NCI-H2107 (cell line): Measurements from ENCODE around the gene ANKRD2.
"Not testable (repeated sequence)": the region's sequence is repeated elsewhere in the genome, so short reads cannot be mapped to it uniquely, and the experiment has no call there.

ENCODE experiments used
- DNase-seq: peaks from one replicate; lab custom pipeline; 2025; lab: John Stamatoyannopoulos, UW

The ANKRD2 gene, protein sequence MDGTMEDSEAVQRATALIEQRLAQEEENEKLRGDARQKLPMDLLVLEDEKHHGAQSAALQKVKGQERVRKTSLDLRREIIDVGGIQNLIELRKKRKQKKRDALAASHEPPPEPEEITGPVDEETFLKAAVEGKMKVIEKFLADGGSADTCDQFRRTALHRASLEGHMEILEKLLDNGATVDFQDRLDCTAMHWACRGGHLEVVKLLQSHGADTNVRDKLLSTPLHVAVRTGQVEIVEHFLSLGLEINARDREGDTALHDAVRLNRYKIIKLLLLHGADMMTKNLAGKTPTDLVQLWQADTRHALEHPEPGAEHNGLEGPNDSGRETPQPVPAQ

DNA sequence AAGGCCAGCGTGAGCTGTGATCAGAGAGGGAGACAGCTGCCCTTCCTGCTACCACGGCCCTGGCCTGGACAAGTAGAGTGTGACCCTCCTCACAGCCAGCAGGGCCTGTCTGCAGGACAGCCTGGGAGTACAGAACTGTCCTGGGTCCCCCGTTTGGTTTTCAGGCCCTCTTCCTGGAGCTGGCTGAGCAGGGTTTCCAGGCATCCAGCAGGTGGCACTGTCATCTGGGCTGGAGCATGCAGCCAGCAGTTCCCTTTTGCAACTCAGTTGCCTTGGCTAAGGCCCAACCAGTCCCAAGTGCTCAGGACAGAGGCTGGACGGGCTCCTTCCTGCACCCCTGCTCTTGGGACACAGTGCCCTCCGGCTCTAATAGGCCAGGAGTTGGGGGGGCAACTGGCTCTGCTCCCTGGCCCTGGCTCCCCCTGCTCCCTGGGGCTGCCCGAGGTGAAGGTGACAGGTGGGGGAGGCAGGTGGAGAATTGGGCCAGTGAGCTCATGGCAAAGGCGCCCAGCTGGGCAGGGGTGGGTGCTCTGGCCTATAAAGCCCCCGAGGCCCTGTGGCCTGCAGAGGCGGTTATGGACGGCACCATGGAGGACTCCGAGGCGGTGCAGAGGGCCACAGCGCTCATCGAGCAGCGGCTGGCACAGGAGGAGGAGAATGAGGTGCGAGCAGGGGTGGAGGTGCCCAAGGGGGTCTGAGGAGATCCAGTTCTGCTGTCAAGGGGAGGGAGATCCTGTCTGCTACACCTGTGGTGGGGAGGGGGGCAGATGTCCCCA is at the start of gene ANKRD2:
Gene ANKRD2, plus strand, starts transcription at position 566 of the 776 bp plus-strand sequence. Its CDS starts 10 bp downstream, at position 576.
- DNase-seq = no peak

DNA sequence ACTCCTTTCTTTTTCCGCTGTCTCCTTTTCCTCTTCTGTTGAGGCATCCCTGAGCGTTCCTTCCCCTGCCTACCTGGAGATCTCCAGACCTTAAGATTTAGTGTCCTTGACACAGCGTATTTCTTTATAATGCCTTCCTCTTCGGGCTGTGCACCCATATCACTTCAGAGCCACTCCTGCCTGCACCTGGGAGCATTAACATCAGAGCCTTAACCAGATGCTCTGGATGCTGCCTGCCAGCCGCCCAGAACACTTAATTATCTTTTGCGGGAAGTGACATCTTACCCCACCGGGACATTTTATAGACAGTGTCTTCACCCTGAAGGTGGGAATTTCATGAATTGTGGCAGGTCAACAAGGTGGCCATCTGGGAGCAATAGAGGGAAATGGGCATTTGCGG is 49.6 kb upstream of the ANKRD2 start:
- DNase-seq = no peak

DNA sequence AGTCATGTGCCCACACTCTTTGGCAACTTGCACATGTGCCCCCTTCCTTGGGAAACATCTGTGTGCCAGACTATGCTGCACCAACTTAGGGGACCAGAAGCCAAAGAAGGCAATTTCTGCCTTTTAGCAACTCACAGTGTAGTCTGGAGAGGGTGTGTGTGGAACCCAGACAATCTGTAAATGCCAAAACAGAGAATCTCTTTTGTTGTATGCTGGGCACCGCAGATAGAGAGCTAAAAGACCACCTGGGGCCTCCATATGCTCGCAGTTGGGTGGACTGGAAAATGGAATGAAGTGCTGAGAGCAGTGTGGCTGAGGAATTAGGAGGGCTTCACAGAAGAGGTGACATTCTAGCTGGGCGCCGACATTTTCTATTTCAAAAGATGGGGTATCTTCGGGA is 47.5 kb upstream of the ANKRD2 start:
- DNase-seq = no peak

DNA sequence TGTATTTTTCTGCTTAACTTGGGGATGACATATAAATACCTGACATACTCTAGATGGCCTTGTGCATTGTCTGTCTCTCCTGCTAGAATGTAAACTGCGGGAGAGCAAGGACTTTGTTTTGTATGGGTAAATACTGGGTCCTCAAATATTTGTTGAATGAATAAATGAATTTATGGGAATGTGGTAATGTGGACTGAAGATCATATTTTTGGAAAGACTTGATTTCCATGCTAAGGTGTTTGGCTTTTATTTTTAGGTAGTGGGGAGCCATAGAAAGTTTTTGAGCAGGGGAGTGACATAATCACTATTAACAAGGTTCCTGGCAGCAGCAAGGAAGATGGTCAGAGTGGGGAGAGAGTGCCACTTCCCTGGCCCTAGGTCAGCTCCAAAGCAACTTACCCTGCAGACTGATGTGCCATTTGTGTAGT is 46.9 kb upstream of the ANKRD2 start:
- no peak for DNase-seq

DNA sequence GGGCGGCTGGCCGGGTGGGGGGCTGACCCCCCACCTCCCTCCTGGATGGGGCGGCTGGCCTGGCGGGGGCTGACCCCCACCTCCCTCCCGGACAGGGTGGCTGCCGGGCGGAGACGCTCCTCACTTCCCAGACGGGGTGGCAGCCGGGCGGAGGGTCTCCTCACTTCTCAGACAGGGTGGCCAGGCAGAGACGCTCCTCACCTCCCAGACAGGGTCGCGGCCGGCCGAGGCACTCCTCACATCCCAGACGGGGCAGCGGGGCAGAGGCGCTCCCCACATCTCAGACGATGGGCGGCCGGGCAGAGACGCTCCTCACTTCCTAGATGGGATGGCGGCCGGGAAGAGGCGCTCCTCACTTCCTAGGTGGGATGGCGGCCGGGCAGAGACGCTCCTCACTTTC is 43.7 kb upstream of the ANKRD2 start:
- not testable (repeated sequence) for DNase-seq

DNA sequence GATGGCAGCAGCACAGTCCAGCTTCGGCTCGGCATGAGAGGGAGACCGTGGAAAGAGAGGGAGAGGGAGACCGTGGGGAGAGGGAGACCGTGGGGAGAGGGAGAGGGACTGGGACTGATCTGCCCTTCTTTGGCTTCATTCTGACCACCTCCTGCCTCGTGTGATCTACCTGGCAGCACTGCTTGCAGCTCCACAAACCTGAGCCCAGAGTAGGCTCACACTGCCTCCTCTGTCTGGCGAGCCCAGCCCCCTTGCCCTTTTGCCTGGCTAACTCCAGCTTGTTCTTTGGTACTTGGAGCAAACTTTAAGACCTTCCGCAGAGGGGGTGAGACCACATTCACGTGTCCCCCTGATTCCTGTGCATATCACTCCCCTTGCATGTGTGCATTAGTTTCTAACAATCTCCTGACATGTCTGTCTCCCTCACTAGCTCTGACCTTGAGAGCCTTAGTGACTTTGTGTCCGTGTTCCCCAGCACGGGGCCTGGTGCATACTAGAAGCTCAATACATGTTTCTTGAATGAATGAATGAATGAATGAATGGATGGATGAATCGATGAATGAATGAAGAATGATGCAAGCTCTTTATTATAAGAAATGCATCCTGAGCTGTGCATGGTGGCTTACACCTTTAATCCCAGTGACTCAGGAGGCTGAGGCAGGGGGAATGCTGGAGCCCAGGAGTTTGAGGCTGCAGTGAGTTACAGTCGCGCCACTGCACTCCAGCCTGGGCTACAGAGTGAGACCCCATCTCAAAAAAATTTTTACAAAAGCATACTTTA is 42.7 kb upstream of the ANKRD2 start:
- DNase-seq = no peak

DNA sequence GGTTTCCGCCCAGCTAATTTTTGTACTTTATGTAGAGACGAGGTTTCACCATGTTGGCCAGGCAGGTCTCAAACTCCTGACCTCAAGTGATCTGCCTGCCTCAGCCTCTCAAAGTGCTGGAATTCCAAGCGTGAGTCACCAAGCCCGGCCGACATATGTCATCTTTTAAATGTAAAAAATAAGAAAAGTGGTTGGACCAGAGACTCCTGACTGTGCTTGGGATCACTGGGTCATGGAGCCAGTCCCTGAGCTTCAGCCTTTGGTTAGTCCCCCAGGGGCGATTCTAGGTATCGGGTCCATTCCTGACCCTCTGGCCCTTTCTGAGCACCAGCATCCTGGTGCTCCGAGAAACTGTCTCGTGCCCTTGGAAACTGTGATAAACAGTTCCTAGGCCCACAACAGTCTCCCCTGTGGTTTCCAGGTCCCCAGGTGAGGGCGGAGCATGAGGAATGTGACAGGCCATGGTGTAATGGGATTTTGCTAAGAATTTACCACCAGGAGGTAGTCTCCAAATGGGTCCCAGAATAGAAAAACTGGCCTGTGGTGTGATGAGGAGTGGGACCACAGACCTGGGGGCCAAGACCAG is 41.1 kb upstream of the ANKRD2 start:
- DNase-seq = no peak

DNA sequence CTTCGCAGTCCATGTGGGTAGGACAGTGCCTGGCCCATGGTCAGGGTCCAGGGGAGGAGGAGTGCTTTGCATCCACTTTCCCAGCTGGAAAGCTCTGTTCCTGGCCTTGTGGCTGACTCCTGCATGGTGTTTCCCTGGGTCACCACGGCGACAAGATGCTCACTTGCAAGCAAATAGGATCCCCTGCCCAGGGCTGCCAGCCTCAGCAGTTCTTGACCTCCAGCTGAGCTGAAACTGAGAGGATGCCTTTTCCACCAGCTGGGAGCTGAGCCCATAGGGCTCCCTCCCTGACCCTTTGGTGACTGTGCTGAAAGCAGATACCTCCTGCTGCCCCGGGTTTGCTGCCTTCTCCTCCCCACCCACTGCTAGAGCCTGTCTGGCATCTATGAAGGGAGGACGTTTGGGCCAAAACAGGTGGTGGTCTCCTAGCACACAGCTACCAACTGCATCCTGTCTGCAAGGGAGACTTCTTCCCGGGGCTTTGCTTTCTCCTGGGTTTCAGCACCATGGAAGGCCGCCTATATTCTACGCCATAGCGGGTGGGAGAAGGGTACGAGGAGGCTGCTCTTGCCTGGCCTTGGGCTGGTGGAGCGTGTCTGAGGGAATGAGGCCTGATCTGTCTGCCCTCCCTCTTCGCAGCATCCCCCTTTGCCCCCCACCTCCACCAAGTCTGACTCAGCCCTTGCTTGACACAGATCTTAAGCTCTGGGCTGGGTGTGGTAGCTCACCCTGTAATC is 39.5 kb upstream of the ANKRD2 start:
- DNase-seq = no peak

DNA sequence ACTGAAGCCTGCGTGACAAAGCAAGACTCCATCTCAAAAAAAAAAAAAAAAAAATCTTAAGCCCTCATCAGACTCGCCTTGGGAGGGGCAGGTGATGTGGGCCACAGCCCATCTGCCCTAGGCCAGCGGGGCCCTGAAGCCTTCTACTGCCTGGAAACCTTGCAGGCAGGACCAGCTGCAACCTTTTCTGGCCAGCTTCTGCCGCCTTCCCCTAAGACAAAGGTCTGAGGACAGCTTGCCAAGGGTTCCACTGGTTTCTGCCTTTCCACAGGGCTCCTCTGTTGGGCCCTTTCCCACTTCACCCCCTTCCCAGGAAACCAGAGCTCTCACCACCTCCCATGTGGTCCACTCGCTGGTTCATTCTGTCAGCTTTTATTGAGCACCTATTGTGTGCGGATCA is 38.7 kb upstream of the ANKRD2 start:
- no peak for DNase-seq

DNA sequence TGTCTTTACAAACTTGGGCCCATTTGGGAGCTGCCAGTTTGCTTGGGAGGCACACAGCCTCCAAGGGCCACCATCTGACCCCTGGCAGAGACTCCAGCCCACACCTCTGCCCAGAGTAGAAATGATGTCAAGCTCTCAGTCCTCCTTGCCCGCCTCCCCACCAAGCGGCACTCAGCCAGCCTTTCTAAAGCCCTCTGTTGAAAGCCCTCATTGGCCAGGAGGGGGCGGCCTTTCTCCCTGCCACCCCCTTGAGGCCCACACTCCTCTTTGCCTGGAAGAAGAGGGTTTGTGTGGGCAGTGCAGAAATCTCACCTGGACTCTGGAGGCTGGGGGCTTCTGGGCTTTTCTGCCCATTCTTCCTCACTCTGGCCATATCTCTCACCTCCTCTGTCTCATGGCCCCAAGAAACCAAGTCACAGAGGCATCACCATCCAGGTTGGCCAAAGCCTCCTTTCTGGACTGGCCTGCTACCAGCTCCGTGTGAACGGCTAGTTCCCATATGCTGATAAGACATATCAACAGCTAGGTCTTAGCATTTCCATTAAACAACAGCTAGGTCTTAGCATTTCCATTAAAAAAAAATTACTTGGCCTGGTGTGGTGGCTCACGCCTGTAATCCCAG is 37.7 kb upstream of the ANKRD2 start:
- no peak for DNase-seq

DNA sequence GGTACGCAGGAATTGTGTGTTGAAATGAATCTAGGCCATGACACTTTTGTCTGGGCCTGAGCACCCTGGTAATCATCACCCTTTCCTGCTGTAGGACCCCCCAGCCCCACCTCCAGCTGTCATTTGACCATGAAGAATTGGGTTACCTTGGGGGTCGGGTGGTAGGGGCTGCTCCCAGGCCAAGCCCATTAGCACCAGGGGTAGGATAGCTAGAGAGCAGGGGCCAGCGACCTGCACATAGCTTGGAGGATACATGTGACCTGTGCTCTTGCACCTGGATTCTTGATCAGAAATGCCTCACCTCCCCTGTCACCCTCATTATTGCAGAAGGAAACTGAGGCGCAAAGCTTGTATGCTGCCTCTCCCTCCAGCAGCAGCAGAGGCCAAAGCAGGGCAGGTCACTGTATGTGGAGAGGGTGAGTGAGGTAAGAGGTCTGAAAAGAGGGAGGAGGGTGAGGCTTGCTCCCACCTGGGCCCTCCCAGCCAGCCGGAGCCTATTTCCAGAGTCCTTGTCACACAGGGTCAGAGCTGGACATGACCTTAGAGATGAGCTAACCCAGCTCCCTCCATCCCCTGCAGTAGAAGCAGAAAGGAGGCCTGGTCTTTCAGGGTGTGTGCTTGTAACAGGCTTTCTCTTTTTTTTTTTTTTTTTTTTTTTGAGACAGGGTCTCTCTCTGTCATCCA is 35.3 kb upstream of the ANKRD2 start:
- no peak for DNase-seq

DNA sequence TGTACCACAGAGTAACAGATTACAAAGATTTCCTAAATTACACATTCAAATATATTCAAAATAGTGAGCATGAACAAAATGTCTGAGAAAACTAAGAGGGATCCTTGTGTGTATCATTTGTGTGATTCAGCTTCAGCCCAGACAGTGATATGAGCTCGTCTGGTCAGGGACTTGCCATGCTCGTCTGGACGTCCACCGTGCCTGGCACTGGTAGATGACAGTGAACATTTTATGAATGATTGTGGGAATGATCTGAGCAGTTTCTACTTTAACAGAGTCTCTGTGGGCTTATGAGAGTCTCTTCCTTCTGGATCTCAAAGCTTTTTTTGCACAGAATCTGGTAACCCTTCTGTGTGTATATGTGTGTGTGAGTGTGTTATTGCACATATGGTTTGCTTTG is 34.2 kb upstream of the ANKRD2 start:
- DNase-seq = no peak

DNA sequence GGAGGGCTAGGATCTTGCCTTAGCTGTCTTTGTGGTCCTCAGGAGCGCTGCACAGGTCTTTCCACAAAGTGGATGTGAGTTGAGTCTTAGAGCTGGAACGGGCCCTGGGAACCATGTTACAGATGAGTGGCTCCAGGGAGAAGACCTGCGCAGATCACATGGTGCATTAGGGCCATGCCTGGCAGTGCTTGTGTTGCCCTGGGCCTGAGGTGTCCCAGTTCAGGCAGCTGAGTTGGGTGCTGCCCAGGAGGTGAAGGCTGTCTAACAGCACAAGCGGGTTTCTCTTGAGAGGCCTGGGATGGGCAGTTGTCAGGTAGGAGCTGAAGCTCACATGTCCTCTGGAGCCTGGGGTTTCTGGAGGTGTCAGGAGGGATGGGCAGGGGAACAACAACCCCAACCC is 33.7 kb upstream of the ANKRD2 start:
- no peak for DNase-seq

DNA sequence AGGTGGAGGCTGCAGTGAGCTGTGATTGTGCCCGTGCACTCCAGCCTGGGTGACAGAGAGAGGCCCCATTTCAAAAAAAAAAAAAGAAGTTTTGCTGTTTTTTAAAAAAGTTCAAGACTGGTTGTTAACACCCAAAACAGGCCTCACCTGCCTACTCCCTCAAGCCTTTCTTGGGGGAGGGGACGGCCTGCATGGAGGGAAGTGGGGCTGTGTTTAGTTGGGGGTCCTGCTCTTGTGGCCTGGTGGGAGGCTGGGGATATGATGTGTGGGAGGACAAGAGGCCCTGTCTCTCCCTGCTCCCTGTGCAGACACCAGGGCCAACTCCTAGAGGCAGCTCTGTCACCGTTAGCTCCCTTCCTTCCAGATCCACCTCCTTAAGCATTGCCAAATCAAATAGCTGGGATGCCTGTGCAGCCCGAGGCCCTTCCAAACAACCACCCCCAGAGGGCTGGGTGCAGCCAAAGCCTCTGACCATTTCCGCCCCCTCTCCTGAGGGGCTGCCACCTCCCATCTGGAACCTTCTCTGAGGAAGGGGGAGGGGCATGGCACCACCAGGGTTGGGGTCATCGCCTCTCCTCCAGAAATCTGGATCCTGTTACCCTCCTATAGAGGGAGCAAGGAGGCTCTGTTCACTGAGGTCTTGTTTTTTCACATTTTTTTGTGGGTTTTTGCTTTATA is 32.9 kb upstream of the ANKRD2 start:
- no peak for DNase-seq

DNA sequence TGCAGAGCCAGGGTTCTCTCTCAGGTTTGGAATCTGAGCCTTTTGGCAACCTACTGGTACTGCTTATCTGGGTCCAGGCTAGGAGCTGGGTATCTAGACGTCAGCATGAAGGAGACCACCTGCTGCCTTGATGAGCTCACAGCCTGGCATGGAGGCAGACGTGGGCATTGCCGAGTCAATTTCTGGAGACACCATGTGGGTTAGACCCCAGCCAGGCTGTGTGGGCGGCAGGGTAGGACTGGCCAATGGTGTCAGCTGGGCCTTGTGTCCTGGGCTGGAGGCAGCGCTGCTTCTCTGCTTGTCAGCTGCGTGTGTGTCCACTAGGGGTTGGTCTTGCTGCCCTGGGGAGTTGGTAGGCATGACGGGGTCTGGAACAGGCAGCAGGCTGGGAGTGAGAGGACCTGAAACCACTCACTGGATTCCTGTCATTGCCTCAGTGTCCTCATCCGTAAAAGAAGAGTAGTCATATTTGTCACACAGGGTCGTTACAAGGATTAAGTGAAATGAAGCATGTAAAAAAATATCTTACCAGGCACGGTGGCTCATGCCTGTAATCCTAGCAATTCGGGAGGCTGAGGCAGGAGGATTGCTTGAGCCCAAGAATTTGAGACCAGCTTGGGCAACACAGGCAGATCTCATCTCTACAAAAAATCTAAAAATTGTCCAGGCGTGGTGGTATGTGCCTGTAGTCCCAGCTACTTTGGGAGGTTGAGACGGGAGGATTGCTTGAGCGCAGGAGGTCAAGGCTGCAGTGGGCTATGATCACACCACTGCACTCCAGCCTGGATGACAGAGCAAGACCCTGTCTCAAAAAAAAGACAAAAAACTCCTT is 31.7 kb upstream of the ANKRD2 start:
- DNase-seq = no peak

DNA sequence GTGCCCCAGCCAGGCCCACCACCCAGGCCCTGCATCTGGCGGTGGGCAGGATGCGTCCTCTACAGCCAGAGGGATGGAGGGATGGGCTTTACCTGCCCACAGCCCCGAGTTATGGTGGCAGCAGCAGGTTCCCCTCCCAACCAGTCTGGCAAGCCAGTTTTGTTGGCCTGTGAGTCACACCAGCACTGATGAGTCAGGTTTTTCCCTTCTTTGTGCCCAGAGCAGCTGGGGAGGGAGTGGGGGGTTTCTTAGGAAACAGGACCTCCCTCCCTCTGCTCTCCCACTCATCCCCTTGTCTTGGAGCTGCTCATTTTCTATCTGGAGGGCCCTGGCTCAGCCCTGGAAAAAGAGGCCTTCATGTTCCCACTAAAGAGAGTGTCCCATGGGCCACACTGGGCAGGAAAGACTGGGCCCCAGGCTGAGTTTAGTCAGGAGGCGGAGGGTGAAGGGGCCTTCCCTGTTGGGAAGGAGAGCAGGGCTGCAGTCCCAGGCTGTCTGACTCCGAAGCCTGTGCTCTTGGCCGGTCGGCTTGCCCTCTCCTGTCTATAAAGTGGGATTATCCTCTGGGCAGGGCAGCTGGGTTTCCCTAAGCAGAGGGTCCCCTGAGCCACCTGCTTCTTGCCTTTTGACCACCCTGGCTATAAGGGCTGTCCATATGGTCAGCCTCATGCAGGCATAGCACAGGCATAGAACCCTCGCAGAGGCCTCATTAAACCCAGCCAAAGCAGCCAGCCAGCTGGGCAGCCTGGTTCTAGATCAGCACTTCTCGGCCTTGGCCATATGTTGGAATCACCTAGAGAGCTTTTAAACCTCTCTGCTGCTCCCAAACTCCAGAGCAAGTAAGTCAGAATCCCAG is 30.2 kb upstream of the ANKRD2 start:
- no peak for DNase-seq

DNA sequence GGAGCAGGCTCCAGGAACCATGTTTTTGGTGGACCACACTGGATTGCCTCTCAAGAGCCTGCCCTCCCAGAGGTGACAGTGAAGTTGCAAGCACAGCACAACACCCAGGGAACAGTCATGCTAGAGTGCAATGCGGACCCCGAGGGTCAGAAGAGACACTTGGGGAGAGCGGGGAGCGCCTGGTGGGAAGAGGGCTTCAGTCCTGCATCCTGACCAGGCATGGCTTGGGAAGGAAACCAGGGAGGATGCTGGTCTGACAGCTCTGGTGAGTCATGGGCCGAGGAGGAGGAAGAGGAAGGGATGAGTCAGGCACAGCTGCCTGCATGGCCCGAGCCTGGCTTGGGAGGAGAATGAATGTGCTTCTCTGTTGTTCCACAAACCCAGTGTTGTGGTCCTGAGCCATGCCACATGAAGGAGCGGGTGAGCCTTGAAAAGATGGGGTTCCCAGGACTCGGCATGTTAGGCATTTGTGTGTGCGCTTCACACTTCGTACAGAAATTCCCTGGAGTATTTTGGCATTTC is 29.5 kb upstream of the ANKRD2 start:
- no peak for DNase-seq
